ENCODE results near the gene PODXL. TPM values are rescaled to one million over a fixed set of nuclear protein-coding genes. Genes with fewer than 3 reads are reported as not detected.

The PODXL gene
- total RNA-seq, 1 donor from 2014 or later: 0.75 TPM

DNA sequence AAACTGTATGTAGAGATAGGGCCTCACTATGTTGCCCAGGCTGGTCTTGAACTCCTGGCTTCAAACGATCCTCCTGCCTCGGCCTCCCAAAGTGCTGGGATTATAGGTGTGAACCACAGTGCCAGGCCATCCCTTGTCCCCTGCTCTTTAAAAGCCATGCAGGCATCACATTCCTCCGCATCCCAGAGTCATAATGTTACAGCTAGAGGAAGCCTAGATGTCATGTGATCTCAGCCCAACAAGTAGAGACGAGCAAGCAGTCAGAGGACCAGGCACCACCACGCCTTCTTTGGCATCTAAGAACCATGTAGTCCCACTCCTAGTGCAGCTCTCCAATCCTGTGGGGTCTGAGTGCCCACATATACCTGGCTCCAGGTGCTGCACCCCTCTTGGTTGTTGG is 13.1 kb downstream of the PODXL start:
- intact Hi-C loops (cut with micrococcal nuclease): no loop called here
- DNase-seq (ENCODE audit: low spot score): no peak
- H3K27me3 Mint-ChIP-seq (ENCODE audit: insufficient read depth): peaks cover 10% of the 10 kb centered on the region

DNA sequence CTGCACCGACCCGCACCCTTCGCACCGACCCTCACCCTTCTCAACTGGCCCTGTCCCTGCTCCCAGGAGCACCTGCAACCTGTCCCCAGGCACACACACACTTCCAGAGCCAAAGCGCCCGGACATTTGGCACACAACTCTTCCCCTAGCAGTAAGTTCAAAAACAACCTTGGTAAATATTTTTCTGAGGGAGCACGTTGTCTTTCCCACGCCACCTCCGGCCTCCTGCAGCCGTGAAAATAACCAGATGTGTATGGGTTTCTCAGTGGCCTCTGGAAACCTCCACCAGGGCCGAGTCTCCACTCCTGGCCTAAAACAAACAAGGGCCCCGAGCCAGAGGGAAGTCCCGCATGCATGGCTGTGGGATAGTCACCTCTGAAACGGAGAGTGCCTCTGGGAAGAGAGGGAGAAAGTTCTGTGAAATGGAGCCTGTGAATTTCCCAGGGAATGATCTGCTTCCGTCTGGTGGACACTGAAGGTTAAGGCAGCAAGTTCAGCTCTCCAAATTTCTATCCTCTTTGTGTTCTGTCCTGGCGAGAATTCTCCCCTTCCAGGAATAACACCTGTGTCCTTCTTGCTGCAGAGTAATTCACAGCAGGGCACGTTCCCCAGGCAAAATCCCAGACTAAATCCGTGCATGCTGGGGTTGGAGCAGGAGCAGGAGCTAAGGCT is 15.8 kb downstream of the PODXL start:
- Mint-ChIP-seq H3K27me3 (ENCODE audit: insufficient read depth) (peaks cover 10% of the 10 kb centered on the region), H3K27ac (no peak overlapping the region), H3K36me3 (ENCODE audit: low read depth) (no peaks in the 10 kb centered on the region), H3K9me3 (no peaks in the 10 kb centered on the region), H3K4me3 (no peak overlapping the region), H3K4me1 (ENCODE audit: low read depth) (peaks cover 10% of the 10 kb centered on the region)
- intact Hi-C loops (cut with micrococcal nuclease): no loop called here
- no peak for DNase-seq (ENCODE audit: low spot score)

More for the DNA sequence above, 13.1 kb downstream of the PODXL start:
- Mint-ChIP-seq H3K9me3 (no peaks in the 10 kb centered on the region), H3K4me1 (ENCODE audit: low read depth) (peaks cover 16% of the 10 kb centered on the region), H3K27ac (no peak overlapping the region), H3K4me3 (no peak overlapping the region), H3K36me3 (ENCODE audit: low read depth) (no peaks in the 10 kb centered on the region)

DNA sequence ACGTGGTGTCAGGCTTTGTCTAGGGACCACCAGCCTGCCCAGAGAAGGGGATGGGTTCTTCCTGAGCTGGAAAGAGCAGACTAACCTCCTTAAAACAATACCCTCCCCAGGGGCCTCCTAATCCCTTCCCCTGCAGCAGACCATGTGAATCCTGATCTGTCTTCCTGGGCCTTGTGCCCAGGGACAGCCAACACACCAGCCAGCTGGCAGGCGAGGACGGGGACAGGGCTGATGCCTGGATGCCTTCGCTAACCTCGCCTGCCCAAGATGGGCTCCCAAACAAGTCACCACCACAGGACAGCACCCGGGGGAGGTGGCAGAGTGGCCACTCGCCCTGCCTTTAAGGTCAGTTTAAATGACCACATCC is 17.6 kb downstream of the PODXL start:
- Mint-ChIP-seq H3K27ac (no peak overlapping the region), H3K4me3 (no peak overlapping the region), H3K36me3 (ENCODE audit: low read depth) (no peaks in the 10 kb centered on the region), H3K4me1 (ENCODE audit: low read depth) (no peaks in the 10 kb centered on the region), H3K27me3 (ENCODE audit: insufficient read depth) (peaks cover 10% of the 10 kb centered on the region), H3K9me3 (no peaks in the 10 kb centered on the region)
- DNase-seq (ENCODE audit: low spot score): no peak
- intact Hi-C loops (cut with micrococcal nuclease): no loop called here

DNA sequence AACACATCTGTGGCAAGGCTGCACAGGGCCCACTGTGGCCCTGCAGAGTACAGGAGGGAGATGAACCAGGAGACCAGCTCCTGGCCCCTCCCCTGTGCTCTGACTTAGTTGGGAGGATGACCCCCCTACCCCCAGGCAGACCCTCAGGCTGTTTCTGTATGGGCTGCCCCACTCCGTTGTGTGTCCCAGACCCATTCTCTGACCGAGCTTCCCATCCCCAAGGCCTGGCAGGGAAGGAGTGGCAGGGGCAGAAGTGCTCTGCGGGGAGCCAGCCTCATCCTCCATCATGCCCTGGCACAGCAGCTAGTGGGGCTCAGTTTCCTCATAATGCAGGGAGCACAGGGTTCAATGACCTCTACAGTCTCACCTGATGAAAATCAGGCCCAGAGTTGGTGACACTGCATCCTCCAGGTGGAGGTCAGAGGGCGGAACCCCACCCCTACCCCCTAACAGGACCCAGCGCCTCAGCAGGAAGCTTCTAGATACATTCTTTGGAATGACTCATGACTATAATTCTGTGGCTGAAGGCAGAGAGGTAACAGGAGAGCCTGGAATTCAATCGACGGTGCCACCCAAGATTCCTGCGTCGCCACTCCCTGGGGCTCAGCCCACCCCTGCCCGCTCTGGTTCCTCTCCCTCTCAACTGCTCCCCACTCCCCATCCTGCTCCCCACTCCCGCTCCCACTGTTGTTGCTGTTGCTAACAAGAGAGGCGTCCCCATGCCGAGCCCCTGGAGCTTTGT is 18.2 kb downstream of the PODXL start:
- Mint-ChIP-seq H3K4me3 (no peak overlapping the region), H3K36me3 (ENCODE audit: low read depth) (no peaks in the 10 kb centered on the region), H3K9me3 (no peaks in the 10 kb centered on the region), H3K27me3 (ENCODE audit: insufficient read depth) (peaks cover 10% of the 10 kb centered on the region), H3K27ac (no peak overlapping the region), H3K4me1 (ENCODE audit: low read depth) (no peaks in the 10 kb centered on the region)
- no peak for DNase-seq (ENCODE audit: low spot score)
- intact Hi-C loops (cut with micrococcal nuclease): no loop called here

DNA sequence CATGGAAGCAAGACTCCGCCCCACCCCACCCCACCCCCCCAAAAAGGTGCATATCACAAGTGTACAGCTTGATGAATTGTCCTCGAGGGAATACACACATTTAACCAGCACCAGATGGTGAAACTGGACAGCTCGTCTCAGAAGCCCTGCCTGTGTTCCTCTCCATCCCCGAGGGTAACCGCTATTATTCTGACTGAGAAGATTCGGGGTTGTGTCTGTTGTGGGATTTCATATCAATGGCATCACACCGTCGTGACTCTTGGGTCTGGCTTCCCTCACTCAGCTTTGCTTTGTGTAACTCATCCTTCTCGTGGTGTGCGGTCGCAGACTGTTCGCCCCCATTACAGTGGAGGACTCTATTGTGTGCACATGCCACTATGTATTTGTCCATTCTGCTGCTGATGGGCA is 18.9 kb downstream of the PODXL start:
- no peak overlapping the region for H3K4me3 Mint-ChIP-seq
- H3K4me1 Mint-ChIP-seq (ENCODE audit: low read depth): no peaks in the 10 kb centered on the region
- intact Hi-C loops (cut with micrococcal nuclease): no loop called here
- H3K36me3 Mint-ChIP-seq (ENCODE audit: low read depth): no peaks in the 10 kb centered on the region
- H3K27ac Mint-ChIP-seq: no peak overlapping the region
- no peaks in the 10 kb centered on the region for H3K9me3 Mint-ChIP-seq
- H3K27me3 Mint-ChIP-seq (ENCODE audit: insufficient read depth): peaks cover 7% of the 10 kb centered on the region
- no peak for DNase-seq (ENCODE audit: low spot score)

DNA sequence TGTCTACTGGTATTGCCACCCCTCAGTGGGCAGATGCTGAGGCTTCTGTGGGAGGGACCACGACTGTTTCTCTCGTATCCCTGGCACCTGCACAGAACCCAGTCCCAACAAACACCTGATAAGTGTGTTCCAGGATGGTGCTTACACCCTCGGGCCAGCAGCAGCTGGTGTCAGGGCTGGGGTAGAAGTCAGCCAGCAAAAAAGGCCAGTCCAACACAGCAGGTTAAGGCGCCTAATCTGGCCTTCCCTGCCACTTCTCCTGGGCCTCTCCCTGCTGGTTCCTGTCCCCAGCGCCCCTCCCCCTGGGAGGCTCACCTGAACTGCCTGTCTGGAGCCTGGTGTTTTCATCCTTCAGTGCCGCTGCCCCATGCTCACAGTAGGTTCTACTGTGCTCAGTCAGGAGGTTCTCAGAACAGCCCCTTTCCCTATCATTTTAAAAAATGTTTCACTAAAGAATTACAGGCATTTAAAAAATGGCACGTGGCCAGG is 20.0 kb downstream of the PODXL start:
- Mint-ChIP-seq H3K4me3 (no peak overlapping the region), H3K9me3 (no peaks in the 10 kb centered on the region), H3K27ac (no peak overlapping the region), H3K27me3 (ENCODE audit: insufficient read depth) (peaks cover 5% of the 10 kb centered on the region), H3K36me3 (ENCODE audit: low read depth) (no peaks in the 10 kb centered on the region), H3K4me1 (ENCODE audit: low read depth) (no peaks in the 10 kb centered on the region)
- intact Hi-C loops (cut with micrococcal nuclease): no loop called here
- DNase-seq (ENCODE audit: low spot score): no peak

DNA sequence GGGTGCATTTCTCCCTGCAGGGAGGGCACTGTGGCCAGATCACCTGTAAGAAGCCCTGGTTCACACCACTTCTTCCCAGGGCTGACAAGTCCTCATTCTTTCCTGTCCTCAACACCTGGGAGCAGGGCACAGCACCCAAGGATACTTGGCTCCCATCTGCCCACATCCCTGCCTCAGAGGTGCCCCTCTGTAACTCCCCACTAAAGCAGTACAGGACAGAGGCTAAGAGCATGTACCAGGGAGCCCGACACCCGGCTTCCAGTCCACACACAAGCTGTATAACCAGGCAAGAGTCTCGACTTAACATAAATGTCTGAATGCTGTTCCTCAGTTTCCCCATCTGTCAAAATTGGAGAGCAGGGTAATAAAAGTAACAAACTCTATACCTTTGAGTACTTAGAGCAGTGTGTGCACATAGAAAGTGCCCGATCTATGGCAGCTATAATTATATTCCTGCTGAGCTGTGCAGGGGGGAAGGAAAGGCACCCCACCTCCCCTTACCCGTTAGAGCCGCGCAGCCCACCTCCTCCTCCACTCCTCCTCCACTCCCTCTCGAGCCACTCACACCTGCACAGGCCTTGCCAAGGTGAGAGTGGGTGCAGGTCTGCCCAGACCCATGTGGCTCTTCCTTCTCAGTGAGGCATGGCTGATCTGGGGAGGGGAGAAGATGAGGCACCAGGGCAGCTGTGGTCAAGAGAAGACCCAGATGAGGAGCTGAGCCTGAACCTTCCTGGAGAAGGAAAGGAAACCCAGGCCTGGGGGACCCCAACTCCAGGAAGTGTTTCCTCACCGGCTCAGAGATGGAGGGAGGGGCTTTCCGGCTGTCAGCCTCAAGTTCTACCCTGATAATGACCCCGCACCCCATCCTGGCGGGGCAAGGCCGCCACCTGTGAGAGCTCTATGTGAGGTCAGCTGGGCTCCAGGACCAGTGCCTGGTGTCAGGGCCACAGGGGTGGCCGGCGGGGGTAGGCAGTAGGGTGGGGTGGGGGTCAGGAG is 22.6 kb downstream of the PODXL start:
- H3K27ac Mint-ChIP-seq: no peak overlapping the region
- H3K27me3 Mint-ChIP-seq (ENCODE audit: insufficient read depth): no peaks in the 10 kb centered on the region
- intact Hi-C loops (cut with micrococcal nuclease): no loop called here
- H3K9me3 Mint-ChIP-seq: no peaks in the 10 kb centered on the region
- H3K4me3 Mint-ChIP-seq: no peak overlapping the region
- H3K36me3 Mint-ChIP-seq (ENCODE audit: low read depth): no peaks in the 10 kb centered on the region
- H3K4me1 Mint-ChIP-seq (ENCODE audit: low read depth): no peaks in the 10 kb centered on the region
- no peak for DNase-seq (ENCODE audit: low spot score)

DNA sequence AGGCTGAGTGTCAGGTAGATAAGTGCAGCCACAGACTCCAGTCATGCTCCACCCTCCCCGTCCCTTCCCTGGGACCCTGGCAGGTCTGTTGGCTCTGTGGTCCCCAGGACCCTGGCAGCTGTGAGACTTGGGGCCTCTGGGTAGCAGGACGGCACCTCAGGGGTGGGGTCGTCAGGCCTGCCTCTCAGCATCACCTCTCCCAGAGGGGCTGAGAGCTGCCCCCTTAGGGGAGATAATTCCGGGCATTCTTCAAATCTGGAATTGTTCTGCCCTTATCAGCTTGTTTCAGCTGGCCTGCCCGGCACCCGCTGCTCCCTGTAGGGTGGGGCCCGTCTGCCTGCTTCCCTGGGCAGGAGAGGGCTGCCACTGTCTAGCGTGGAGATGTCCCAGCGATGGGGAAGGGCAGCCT is 23.3 kb downstream of the PODXL start:
- no peak overlapping the region for H3K4me3 Mint-ChIP-seq
- no peak for DNase-seq (ENCODE audit: low spot score)
- intact Hi-C loops (cut with micrococcal nuclease): no loop called here
- no peak overlapping the region for H3K27ac Mint-ChIP-seq
- no peaks in the 10 kb centered on the region for H3K36me3 Mint-ChIP-seq (ENCODE audit: low read depth)
- H3K9me3 Mint-ChIP-seq: no peaks in the 10 kb centered on the region
- no peaks in the 10 kb centered on the region for H3K27me3 Mint-ChIP-seq (ENCODE audit: insufficient read depth)
- H3K4me1 Mint-ChIP-seq (ENCODE audit: low read depth): no peaks in the 10 kb centered on the region

DNA sequence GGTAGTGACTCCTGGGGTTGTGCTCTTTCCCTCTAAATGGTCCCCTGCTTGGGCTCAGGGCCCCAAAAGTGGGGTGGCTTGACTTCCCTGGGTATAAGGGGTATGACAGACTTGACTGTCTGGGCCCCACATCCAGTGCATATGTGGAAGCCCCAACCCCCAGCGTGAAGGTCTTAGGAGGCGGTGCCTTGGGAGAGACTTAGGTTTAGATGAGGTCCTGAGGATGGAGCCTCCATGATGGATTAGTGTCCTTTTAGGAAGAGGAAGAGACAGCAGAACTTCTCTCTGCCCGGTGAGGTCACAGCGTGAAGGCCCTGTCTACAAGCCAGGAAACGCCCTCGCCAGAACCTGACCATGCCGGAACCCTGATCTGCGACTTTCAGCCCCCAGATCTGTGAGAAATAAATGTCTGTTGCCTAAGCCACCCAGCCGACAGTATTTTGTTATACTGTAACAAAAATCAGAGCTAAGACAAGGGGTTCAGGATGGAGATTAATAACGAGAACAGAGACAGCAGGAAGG is 23.8 kb downstream of the PODXL start:
- H3K36me3 Mint-ChIP-seq (ENCODE audit: low read depth): no peaks in the 10 kb centered on the region
- H3K9me3 Mint-ChIP-seq: no peaks in the 10 kb centered on the region
- H3K27ac Mint-ChIP-seq: peak overlapping the region; percentile 34
- intact Hi-C loops (cut with micrococcal nuclease): no loop called here
- H3K4me1 Mint-ChIP-seq (ENCODE audit: low read depth): no peaks in the 10 kb centered on the region
- DNase-seq (ENCODE audit: low spot score): no peak
- H3K27me3 Mint-ChIP-seq (ENCODE audit: insufficient read depth): no peaks in the 10 kb centered on the region
- no peak overlapping the region for H3K4me3 Mint-ChIP-seq

DNA sequence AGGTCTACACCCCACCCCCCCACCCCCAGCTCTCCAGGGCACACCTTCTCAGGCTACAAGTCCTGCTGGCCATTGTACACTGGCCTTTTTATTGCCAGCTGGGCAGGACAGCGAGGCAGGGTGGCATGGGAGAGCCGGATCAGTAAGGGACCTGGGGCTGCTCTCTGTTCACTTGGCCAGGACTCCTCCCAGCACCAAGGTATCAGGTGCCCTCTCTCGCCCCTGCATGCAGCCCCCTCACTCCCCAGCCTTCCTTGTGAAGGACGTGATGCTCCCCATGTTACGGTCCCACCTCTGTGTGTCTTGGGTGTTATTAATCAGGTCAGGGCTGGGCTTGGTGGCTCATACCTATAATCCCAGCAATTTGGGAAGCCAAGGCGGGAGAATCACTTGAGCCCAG is 26.3 kb downstream of the PODXL start:
- H3K27ac Mint-ChIP-seq: no peak overlapping the region
- DNase-seq (ENCODE audit: low spot score): no peak
- H3K27me3 Mint-ChIP-seq (ENCODE audit: insufficient read depth): peaks cover 14% of the 10 kb centered on the region
- H3K4me1 Mint-ChIP-seq (ENCODE audit: low read depth): no peaks in the 10 kb centered on the region
- H3K36me3 Mint-ChIP-seq (ENCODE audit: low read depth): no peaks in the 10 kb centered on the region
- H3K4me3 Mint-ChIP-seq: no peak overlapping the region
- intact Hi-C loops (cut with micrococcal nuclease): no loop called here
- H3K9me3 Mint-ChIP-seq: no peaks in the 10 kb centered on the region

DNA sequence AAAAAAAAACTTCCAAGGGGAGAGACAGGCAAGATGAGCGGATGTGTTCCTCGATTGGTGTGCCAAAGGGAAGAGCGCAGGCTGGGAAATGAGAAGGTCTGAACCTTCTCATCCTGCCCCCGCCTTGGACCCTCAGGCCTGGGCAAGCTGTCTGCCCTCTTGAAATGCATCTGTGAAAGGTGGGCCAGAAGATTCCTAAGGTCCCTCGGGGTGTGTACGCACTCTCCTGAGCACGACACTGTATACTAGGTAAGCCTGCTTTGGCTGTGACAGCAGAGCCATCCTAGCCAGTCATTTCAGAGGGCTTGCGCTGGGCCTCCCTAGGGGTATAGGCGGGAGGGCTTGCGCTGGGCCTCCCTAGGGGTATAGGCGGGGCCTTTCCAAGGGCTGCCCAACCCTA is 26.8 kb downstream of the PODXL start:
- Mint-ChIP-seq H3K36me3 (ENCODE audit: low read depth) (no peaks in the 10 kb centered on the region), H3K4me1 (ENCODE audit: low read depth) (no peaks in the 10 kb centered on the region), H3K27ac (no peak overlapping the region), H3K4me3 (no peak overlapping the region), H3K9me3 (no peaks in the 10 kb centered on the region), H3K27me3 (ENCODE audit: insufficient read depth) (peaks cover 17% of the 10 kb centered on the region)
- intact Hi-C loops (cut with micrococcal nuclease): no loop called here
- no peak for DNase-seq (ENCODE audit: low spot score)

DNA sequence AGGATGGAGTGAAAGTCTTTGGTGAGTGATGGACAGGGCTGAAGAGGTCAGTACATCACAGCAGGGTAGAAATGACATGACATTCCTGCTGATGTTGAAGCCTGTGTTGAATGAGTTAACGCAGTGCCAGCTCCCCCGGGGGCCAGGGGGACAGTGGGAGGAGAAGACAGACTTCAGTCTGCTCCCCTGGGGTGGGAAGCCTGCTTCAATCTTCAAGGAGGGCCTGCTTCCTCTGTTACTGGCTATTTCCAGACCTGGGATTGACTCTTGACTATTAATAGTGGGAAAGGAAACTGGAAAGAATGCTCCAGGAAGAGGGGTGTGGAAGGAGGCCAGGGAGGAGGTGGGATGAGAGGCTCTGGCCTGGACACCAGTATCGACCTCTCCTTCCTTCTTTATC is 27.2 kb downstream of the PODXL start:
- Mint-ChIP-seq H3K36me3 (ENCODE audit: low read depth) (no peaks in the 10 kb centered on the region), H3K27me3 (ENCODE audit: insufficient read depth) (peaks cover 17% of the 10 kb centered on the region), H3K27ac (no peak overlapping the region), H3K9me3 (no peaks in the 10 kb centered on the region), H3K4me1 (ENCODE audit: low read depth) (no peaks in the 10 kb centered on the region), H3K4me3 (no peak overlapping the region)
- DNase-seq (ENCODE audit: low spot score): no peak
- intact Hi-C loops (cut with micrococcal nuclease): no loop called here
